CD4-positive, alpha-beta memory T cell (primary cell): Measurements from ENCODE around the gene ZNF541. TPM values are rescaled to one million over a fixed set of nuclear protein-coding genes. Genes with fewer than 3 reads are reported as not detected.

Experiments
- CTCF ChIA-PET: fragments of 350-600 bp; sonication (Branson Sonifier 250); formaldehyde crosslinking; loops from one replicate; lab custom pipeline; 2021; ENCODE audit warnings: inconsistent platforms; ENCODE audit not compliant: partially characterized antibody; lab: Charles Lee
- POLR2A ChIA-PET: fragments of 350-600 bp; sonication (Branson Sonifier 250); formaldehyde crosslinking; loops from one replicate; lab custom pipeline; 2021; ENCODE audit not compliant: partially characterized antibody; lab: Charles Lee
- DNase-seq, 5 donors: peaks; one replicate each; pipeline versions ENCODE4 v3.0.0 to v3.0.0-alpha.2; 2020 to 2022; ENCODE audit warnings: mixed read lengths in 1 of 5
- H3K27ac ChIP-seq: one replicate; pipeline ENCODE4 v1.7.0; 2013; ENCODE audit warnings: low read depth, low read length
- H3K27me3 ChIP-seq: 2 replicates; pipeline ENCODE4 v1.7.0; 2013; ENCODE audit warnings: mild to moderate bottlenecking, low read length, moderate library complexity; ENCODE audit not compliant: insufficient read depth
- H3K36me3 ChIP-seq: 2 replicates; pipeline ENCODE4 v1.7.0; 2013; ENCODE audit warnings: mild to moderate bottlenecking, low read length, moderate library complexity; ENCODE audit not compliant: insufficient read depth
- H3K4me1 ChIP-seq: 2 replicates; pipeline ENCODE4 v1.7.0; 2013; ENCODE audit warnings: mild to moderate bottlenecking, low read length, moderate library complexity; ENCODE audit not compliant: insufficient read depth
- H3K4me3 ChIP-seq, 2 donors: one replicate each; pipeline ENCODE4 v1.7.0; 2013; ENCODE audit warnings: low read length in 2 of 2, mild to moderate bottlenecking in 1 of 2
- H3K9me3 ChIP-seq, 2 donors: one replicate each; pipeline ENCODE4 v1.7.0; 2013; ENCODE audit warnings: low read length in 2 of 2, control low read depth in 1 of 2; ENCODE audit not compliant: control insufficient read depth in 1 of 2
- H3K27ac Mint-ChIP-seq, 7 donors: one replicate each; pipeline ENCODE4 v1.8.0; 2020 to 2021; ENCODE audit warnings: mixed read lengths in 7 of 7, mild to moderate bottlenecking in 6 of 7, inconsistent platforms in 3 of 7, moderate library complexity in 3 of 7
- H3K27me3 Mint-ChIP-seq, 2 donors: one replicate each; pipeline ENCODE4 v1.8.0; 2020 to 2021; ENCODE audit warnings: mixed read lengths in 2 of 2
- H3K36me3 Mint-ChIP-seq, 2 donors: one replicate each; pipeline ENCODE4 v1.8.0; 2020 to 2021; ENCODE audit warnings: mixed read lengths in 2 of 2, inconsistent platforms in 1 of 2, mild to moderate bottlenecking in 1 of 2
- H3K4me1 Mint-ChIP-seq, 4 donors: one replicate each; pipeline ENCODE4 v1.8.0; 2020 to 2021; ENCODE audit warnings: mixed read lengths in 4 of 4, mild to moderate bottlenecking in 1 of 4
- H3K4me3 Mint-ChIP-seq, 8 donors: one replicate each; pipeline ENCODE4 v1.8.0; 2020 to 2021; ENCODE audit warnings: mixed read lengths in 8 of 8, mild to moderate bottlenecking in 7 of 8, moderate library complexity in 6 of 8, inconsistent platforms in 3 of 8
- H3K9me3 Mint-ChIP-seq, 8 donors: one replicate each; pipeline ENCODE4 v1.8.0; 2020 to 2021; ENCODE audit warnings: mixed read lengths in 8 of 8, mild to moderate bottlenecking in 5 of 8, inconsistent platforms in 3 of 8, moderate library complexity in 1 of 8
- intact Hi-C: fragments of 100-400 bp; cut with micrococcal nuclease; formaldehyde crosslinking; loops from one replicate; pipeline ENCODE4 v1.15.1; 2023
- polyA plus RNA-seq, 2 donors: library from polyadenylated mRNA; unstranded; fragments of 300-500 nt; fragmentation: Illumina TruSeq; gene quantifications; one replicate each; pipeline ENCODE4 v1.2.3, GENCODE V29; 2021
- total RNA-seq, 2 experiments: library from RNA; stranded (reverse); gene quantifications; one replicate each; pipeline ENCODE4 v1.2.3, GENCODE V29; 2021

The ZNF541 gene
- total and polyA plus RNA-seq, 4 experiments from 2014 or later, result 0.09 to 0.79 (median 0.53) TPM; not detected in 1

DNA sequence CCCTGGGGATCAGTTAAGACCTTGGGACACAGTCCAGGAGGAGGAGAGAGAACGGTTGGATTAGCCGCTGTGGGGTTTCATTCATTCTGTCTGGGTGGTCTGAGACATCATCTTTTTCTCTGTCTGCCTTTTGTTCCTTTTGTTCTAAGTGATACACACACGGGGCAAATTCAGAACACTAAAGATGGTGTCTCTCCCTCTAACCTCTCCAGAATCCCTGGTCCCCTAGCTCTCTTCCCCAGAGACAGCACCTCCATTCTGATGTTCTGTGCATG, 41.0 kb upstream of the ZNF541 start:
- H3K27me3 ChIP-seq, result no peaks in the 10 kb centered on the region
- H3K36me3 ChIP-seq, result no peaks in the 10 kb centered on the region
- Mint-ChIP-seq H3K27ac (peak overlapping the region in 3 of 7 donors; percentile 40 to 63 (median 42)), H3K9me3 (no peaks in the 10 kb centered on the region), H3K27me3 (no peaks in the 10 kb centered on the region), H3K4me1 (peaks cover 27 to 69% (median 46%) of the 10 kb centered on the region in 4 donors), H3K36me3 (peaks cover 11 to 21% of the 10 kb centered on the region in 2 donors), H3K4me3 (peak overlapping the region in 2 of 8 donors; percentile 12 to 25)
- no peak overlapping the region for H3K27ac ChIP-seq
- no peaks in the 10 kb centered on the region for H3K9me3 ChIP-seq
- ChIA-PET POLR2A (no interaction called here), CTCF (no interaction called here)
- no peak overlapping the region for H3K4me3 ChIP-seq
- peaks cover 42% of the 10 kb centered on the region for H3K4me1 ChIP-seq
- DNase-seq, result no peak
- intact Hi-C loops, result loop anchor here (5.0 kb wide), 1 partner anchor 83 kb away; no protein-coding TSS in a partner anchor

DNA sequence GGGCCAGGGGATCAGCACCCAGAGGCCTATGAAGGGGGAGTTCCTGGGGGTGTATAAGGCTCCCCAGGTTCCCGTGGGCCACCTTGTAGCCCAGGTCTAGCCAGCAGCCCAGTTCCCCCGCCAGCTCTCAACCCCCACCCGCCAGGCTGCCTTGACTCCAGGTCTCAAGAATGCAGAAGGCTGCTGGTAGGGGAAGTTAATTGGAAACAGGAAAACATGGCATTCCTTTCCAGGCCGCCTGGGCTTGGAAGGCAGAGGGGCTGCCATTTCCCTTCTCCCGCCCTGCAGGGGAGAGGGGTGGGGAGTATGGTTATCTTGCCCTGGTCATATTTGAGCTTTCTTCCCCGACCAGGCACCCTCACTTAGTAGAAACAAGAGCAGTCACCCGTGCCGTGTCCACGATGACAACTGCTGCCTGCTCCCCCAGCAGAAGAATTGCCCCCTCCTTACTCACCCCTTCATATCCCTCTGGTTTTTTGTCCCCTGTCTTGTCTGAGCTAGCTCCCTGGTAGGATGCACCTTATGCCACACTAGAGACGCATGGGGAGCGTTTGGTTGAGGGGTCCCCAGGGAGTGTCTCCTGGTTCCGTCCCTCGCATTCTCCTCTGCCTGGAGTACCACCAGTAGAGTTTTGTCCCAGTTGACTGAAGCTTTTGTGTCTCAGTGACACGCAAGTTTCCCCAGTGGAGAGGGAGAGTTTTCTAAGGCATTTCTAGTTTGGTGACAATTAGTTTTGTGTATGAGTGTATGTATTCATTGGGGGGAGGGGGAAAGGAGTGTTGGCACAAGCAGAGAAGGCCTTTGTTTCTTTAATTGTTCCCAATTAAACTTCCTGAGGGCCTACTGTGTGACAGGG, 40.4 kb upstream of the ZNF541 start:
- Histone ChIP-seq H3K9me3 (no peaks in the 10 kb centered on the region), H3K27ac (no peak overlapping the region), H3K4me1 (peaks cover 42% of the 10 kb centered on the region), H3K27me3 (no peaks in the 10 kb centered on the region), H3K36me3 (no peaks in the 10 kb centered on the region), H3K4me3 (no peak overlapping the region)
- Mint-ChIP-seq H3K9me3 (no peaks in the 10 kb centered on the region), H3K4me1 (peaks cover 27 to 63% (median 44%) of the 10 kb centered on the region in 4 donors), H3K27me3 (no peaks in the 10 kb centered on the region), H3K4me3 (peak overlapping the region in 2 of 8 donors; percentile 12 to 25), H3K36me3 (peaks cover 11 to 21% of the 10 kb centered on the region in 2 donors), H3K27ac (peak overlapping the region in 6 of 7 donors; percentile 3 to 68 (median 47))
- intact Hi-C loops, result loop anchor here (5.0 kb wide), 1 partner anchor 84 kb away; no protein-coding TSS in a partner anchor
- no peak for DNase-seq
- ChIA-PET POLR2A (interaction anchor here (6.5 kb wide), 1 partner anchor 12 kb away, joined by 107 read pairs; no protein-coding TSS in a partner anchor), CTCF (interaction anchor here (1.1 to 1.2 kb wide), 2 partner anchors 9 to 98 kb away, joined by 3 to 4 read pairs; no protein-coding TSS in a partner anchor)

DNA sequence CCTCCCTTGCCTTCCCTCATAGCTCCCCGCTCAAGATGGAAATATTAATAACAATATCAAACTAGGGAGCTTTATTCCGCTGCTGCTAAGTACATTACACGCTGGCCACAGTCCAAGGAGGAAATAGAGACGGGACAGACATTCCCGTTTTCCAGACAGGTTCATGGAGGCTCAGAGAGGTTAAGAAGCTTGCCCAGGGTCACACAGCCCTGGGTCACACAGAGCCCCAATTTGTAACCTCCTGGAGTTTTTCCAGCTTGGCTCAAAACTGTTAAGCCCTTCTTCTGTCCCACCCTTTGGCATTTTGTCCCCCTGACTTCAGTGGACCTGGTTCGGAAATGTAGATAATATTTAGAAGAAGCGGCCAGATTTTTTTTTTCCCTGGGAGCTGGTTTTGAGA, 38.0 kb upstream of the ZNF541 start:
- H3K9me3 ChIP-seq, result no peaks in the 10 kb centered on the region
- Mint-ChIP-seq H3K27me3 (no peaks in the 10 kb centered on the region), H3K4me3 (peak overlapping the region; percentile 75 to 98 (median 86)), H3K27ac (peak overlapping the region; percentile 75 to 94 (median 91)), H3K4me1 (peaks cover 29 to 59% (median 43%) of the 10 kb centered on the region in 4 donors), H3K9me3 (no peaks in the 10 kb centered on the region), H3K36me3 (peaks cover 11 to 19% of the 10 kb centered on the region in 2 donors)
- ChIA-PET CTCF (interaction anchor here (0.7 to 3.0 kb wide), 13 partner anchors 10 to 177 kb away, joined by 3 to 15 read pairs (median 4); partner anchors contain the start of genes KPTN and NAPA), POLR2A (interaction anchor here (0.7 to 6.5 kb wide), 19 partner anchors 10 to 336 kb away, joined by 3 to 107 read pairs (median 4); partner anchors contain the start of genes INAFM1, KPTN, NAPA and NOP53)
- intact Hi-C loops, result loop anchor here (2.0 to 5.0 kb wide), 2 partner anchors 70 to 86 kb away; no protein-coding TSS in a partner anchor
- peak overlapping the region; percentile 73 for H3K27ac ChIP-seq
- peak overlapping the region in 1 of 2 donors; percentile 59 for H3K4me3 ChIP-seq
- H3K27me3 ChIP-seq, result no peaks in the 10 kb centered on the region
- no peak for DNase-seq
- H3K4me1 ChIP-seq, result peaks cover 40% of the 10 kb centered on the region
- no peaks in the 10 kb centered on the region for H3K36me3 ChIP-seq

DNA sequence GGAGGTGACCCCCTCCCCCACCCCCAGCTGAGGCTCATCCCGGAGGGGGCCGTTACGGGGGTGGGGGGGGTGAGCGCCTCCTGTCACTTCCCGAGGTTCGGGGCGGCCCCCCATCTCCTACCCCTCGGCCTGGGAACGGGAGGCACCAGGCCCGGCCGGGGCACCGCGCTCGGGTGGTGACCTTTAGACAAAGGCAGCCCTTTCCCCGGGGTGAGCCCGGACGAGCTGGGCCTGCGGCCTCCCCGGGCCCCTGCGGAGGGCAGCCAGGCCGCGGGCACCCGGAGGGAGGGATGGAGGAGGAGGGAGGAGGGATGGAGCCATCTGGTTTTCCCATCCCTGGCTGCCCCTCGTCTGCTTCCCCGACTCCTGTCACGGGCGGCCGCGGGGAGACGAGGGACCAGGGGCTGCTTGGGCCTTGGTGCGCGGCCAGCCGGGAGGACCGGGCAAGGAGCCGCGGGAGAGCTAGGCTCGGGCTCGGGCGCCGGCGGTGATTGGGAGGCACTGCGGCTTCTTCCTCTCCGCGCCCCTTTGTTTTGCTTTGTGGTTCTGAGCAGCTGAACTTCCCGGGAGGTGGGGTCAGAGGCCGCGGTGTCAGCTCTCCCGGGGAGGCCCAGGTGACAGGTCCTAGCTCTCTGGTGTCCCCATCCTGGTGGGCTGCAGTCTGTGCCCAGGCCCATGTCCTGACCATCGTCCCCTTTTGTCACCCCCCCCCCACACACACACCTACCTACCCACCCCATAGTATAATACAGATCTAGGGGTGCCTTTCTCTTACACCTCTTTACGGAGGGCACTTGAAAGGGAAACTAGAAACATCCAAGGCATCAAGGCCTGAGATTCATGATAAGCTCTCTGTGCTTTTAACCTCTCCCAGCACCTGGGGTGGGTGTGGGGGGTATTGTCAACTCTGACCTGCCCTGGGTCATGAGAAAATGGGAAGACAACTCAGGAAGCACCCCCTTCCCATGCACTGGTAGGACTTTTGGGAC, 37.3 kb upstream of the ZNF541 start:
- Histone ChIP-seq H3K27ac (peak overlapping the region; percentile 73), H3K27me3 (no peaks in the 10 kb centered on the region), H3K36me3 (no peaks in the 10 kb centered on the region), H3K4me3 (peak overlapping the region; percentile 17 to 59), H3K4me1 (peaks cover 33% of the 10 kb centered on the region), H3K9me3 (no peaks in the 10 kb centered on the region)
- peak overlapping the region; percentile 75 to 98 (median 86) for H3K4me3 Mint-ChIP-seq
- ChIA-PET CTCF (interaction anchor here (0.7 to 3.0 kb wide), 11 partner anchors 10 to 177 kb away, joined by 3 to 15 read pairs (median 5); partner anchors contain the start of genes KPTN and NAPA), POLR2A (interaction anchor here (0.7 to 6.5 kb wide), 22 partner anchors 9 to 335 kb away, joined by 3 to 107 read pairs (median 4); partner anchors contain the start of genes INAFM1, KPTN, NAPA and NOP53)
- peaks cover 24 to 52% (median 37%) of the 10 kb centered on the region in 4 donors for H3K4me1 Mint-ChIP-seq
- no peaks in the 10 kb centered on the region for H3K9me3 Mint-ChIP-seq
- DNase-seq, result peak; percentile 52 to 66 (median 61)
- intact Hi-C loops, result loop anchor here (1.0 to 10.0 kb wide), 5 partner anchors 37 to 978 kb away; partner anchors contain the start of genes NOP53 and ZNF541
- H3K36me3 Mint-ChIP-seq, result peaks cover 8 to 16% of the 10 kb centered on the region in 2 donors
- no peaks in the 10 kb centered on the region for H3K27me3 Mint-ChIP-seq
- H3K27ac Mint-ChIP-seq, result peak overlapping the region; percentile 75 to 94 (median 91)

DNA sequence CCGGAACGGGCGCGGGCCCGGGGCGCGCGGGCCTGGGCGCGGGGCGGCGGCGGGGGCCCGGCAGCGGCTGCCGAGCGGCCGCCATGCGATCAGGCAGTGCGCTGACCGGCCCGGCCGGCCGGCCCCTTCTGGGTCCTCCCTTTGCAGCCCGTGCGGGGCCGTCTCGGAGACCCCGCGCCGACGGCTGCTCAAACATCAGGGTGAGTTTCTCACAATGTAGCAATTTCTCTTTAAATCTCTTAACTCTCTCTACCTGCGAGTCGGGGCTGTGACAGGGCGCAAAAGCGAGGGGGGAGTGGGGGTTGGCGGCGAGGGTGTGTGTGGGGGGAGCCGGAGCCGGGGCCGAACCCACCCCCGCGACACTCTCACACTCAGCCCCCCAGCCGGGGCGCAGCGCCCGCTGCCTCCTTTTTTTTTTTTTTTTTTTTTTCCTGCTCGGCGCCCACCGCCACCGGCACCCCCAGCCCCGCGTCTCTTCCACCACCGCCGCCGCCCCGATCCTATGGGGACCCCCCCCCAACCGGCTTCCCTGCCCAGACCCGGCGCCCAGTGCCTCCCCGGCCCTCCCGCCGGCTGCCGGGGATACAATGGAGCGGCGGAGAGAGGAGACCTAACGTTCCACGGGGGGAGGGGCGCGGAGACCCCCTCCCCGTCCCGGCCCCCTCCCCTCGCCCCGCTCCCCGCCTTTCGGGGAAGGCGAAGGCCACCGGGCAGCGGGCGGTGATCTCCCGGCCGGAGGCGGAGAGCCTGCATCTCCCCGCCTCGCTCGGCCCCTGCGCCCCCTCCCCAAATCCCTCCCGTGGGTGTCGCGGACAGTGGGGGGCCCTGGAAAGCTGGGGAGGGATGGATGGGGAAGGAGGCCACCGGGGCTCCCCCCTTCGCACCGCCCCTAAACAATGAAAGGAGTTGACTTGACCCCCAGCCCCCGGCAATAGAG, 36.3 kb upstream of the ZNF541 start, which contains the start of gene BICRA:
BICRA (plus strand) TSS at position 166 of the 937 bp plus-strand sequence. CDS start 64,441 bp downstream, outside the sequence.
- Mint-ChIP-seq H3K36me3 (peaks cover 2 to 13% of the 10 kb centered on the region in 2 donors), H3K9me3 (no peaks in the 10 kb centered on the region), H3K4me3 (peak within 1 kb of the TSS; percentile 93 to 98 (median 94)), H3K27me3 (no peaks in the 10 kb centered on the region), H3K4me1 (peaks cover 22 to 45% (median 32%) of the 10 kb centered on the region in 4 donors), H3K27ac (peak within 1 kb of the TSS; percentile 93 to 98 (median 96))
- Histone ChIP-seq H3K27ac (peak within 1 kb of the TSS; percentile 88), H3K4me3 (peak within 1 kb of the TSS; percentile 52 to 89), H3K4me1 (peaks cover 33% of the 10 kb centered on the region), H3K9me3 (no peaks in the 10 kb centered on the region), H3K36me3 (no peaks in the 10 kb centered on the region), H3K27me3 (no peaks in the 10 kb centered on the region)
- ChIA-PET CTCF (interaction anchor here (1.1 to 3.0 kb wide), 3 partner anchors 90 to 94 kb away, joined by 3 to 15 read pairs (median 11); partner anchors contain the start of gene NAPA), POLR2A (interaction anchor here (0.9 to 6.5 kb wide), 21 partner anchors 8 to 495 kb away, joined by 3 to 107 read pairs (median 5); partner anchors contain the start of genes INAFM1, KPTN, NAPA and NOP53)
- intact Hi-C loops, result loop anchor here (1.0 to 10.0 kb wide), 5 partner anchors 9 to 977 kb away; partner anchors contain the start of genes NAPA, NOP53 and ZNF541
- DNase-seq, result peak; percentile 84 to 86 (median 85)
